Activated gamma-delta T cell treated with anti-CD3 and anti-CD28 coated beads, Interleukin-2, amount 50 U/mL, for 16 hours (primary cell): Measurements from ENCODE around the gene CUTA.
A peak's percentile ranks its signal among the peaks of the same experiment; 100 is the strongest.

Experiments used
- DNase-seq: peaks from one replicate; pipeline ENCODE4 v3.0.0-alpha.2; 2020; ENCODE audit warnings: low read depth

CUTA gene, protein sequence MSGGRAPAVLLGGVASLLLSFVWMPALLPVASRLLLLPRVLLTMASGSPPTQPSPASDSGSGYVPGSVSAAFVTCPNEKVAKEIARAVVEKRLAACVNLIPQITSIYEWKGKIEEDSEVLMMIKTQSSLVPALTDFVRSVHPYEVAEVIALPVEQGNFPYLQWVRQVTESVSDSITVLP

DNA sequence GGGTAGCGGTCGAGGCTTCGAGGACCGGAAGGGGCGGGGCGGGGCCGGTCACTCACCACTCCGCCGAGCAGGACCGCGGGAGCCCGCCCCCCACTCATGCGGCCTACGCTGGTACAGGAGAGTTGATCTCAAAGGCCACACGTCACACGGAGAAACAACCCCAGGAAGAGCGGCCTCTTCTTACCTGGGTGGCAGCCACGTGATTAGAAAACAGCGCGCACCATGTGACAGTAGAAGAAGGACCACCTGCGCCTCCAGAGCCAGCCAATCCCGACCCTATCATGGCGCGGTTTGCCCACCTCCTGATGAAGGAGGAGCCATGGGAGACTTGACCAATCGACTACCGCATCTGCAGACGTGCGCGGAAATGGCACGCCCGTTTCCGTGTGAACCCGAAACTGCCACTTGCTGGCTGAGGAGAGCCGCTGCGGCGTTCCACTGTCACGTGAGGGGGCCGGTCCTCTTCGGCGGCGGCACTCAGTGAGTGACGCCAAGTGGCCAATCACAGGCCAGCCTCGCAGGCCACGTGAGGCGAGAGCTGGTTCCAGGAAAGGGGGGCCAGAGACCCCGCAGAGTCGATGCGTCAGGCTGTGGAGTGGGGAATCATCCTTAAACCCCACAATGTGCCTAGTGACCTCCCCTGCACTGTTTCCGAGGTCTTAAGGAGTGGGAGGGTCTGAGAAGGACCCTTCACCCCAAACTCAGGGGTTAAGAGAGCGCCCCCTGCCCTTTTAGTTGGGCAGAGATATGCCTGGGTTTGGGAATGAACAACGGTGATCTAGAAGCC, at the start of gene CUTA:
CUTA (minus strand) TSS at position 205 of the 787 bp plus-strand sequence; CDS start at position 98, 107 bp downstream.
- peak; percentile 97 for DNase-seq

DNA sequence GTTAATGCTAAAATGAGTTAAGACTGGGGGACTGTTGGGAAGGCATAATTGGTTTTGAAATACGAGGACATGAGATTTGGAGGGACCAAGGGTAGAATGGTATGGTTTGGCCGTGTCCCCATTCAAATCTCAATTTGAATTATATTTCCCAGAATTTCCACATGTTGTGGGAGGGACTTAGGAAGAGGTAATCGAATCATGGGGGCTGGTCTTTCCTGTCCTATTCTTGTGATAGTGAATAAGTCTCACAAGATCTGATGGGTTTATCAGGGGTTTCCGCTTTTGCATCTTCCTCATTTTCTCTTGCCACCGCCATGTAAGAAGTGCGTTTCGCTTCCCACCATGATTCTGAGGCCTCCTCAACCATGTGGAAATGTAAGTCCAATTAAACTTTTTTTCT, 49.2 kb upstream of the CUTA start:
- no peak for DNase-seq

DNA sequence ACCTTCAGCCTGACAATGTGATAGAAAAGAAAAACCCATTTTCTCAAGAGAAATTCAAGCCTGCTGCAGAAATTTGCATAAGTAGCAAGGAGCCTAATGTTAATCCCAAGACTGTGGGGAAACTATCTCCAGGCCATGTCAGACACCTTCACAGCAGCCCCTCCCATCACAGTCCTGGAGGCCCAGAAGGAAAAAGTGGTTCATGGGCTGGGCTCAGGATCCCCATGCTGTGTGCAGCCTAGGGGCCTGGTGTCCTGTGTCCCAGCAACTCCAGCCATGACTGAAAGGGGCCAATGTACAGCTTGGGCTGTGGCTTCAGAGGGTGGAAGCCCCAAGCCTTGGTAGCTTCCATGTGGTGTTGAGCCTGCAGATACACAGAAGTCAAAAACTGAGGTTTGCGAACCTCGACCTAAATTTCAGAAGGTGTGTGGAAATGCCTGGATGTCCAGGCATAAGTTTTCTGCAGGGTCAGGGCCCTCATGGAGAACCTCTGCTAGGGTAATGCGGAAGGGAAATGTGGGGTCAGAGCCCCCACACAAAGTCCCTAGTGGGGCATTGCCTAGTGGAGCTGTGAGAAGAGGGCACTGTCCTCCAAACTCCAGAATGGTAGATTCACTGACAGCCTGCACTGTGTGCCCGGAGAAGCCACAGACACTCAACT, 48.3 kb upstream of the CUTA start:
- no peak for DNase-seq

DNA sequence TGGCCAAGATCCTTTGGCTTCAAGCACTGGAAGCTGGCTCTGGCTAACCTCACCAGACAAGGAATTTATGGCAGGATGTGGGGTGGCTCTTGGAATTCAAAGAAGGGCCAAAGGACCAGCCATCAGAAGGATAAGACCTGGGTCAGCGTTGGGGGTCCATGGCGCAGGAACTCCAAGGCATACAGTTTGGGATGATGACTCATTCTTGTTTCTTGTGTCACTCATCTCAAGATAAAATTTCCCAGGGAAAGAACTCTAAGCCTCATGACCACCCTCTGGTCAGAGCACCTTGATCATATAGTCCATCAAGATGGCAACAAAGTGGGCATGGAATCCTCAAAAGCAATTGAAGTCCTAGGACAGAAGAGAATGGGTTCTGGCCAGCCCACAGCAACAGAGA, 41.3 kb upstream of the CUTA start:
- no peak for DNase-seq

DNA sequence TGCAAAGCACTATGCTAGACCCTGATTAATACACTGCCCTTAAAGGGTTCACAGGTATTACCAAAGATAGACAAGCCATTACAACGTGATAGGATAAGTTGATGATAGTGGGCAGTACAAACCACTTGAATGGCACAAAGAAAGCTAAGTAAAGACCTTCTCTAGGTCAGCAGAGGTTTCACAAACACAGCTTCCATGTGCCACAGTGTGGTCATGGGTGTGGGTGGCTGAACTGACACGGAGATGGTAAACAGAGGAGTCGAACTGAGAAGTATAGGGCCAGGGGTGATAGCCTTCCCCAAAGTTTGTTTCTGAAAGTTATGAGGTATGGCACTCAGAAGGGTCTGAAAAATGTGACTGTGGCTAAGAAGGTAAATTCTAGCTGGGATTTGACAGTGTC, 40.8 kb upstream of the CUTA start:
- no peak for DNase-seq

DNA sequence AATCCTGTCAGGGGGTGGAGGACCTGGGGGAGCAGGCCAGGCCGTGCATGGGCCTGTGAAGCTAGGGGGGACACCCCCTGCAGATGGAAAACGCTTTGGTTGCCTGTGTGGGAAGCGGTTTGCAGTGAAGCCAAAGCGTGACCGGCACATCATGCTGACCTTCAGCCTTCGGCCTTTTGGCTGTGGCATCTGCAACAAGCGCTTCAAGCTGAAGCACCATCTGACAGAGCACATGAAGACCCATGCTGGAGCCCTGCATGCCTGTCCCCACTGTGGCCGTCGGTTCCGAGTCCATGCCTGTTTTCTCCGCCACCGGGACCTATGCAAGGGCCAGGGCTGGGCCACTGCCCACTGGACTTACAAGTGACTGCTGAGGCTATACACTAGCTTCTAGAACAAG, 38.2 kb upstream of the CUTA start:
- DNase-seq = no peak

DNA sequence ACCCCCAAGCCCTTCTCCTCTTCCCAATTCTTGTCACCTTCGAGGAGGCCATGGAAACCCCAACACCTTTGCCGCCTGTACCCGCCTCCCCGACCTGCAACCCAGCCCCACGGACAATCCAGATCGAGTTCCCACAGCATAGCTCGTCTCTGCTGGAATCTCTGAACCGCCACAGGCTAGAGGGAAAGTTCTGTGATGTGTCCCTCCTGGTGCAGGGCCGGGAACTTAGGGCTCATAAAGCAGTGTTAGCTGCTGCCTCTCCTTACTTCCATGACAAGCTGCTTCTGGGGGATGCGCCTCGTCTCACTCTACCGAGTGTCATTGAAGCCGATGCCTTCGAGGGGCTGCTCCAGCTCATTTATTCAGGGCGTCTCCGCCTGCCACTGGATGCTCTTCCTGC, 37.1 kb upstream of the CUTA start:
- DNase-seq = no peak

DNA sequence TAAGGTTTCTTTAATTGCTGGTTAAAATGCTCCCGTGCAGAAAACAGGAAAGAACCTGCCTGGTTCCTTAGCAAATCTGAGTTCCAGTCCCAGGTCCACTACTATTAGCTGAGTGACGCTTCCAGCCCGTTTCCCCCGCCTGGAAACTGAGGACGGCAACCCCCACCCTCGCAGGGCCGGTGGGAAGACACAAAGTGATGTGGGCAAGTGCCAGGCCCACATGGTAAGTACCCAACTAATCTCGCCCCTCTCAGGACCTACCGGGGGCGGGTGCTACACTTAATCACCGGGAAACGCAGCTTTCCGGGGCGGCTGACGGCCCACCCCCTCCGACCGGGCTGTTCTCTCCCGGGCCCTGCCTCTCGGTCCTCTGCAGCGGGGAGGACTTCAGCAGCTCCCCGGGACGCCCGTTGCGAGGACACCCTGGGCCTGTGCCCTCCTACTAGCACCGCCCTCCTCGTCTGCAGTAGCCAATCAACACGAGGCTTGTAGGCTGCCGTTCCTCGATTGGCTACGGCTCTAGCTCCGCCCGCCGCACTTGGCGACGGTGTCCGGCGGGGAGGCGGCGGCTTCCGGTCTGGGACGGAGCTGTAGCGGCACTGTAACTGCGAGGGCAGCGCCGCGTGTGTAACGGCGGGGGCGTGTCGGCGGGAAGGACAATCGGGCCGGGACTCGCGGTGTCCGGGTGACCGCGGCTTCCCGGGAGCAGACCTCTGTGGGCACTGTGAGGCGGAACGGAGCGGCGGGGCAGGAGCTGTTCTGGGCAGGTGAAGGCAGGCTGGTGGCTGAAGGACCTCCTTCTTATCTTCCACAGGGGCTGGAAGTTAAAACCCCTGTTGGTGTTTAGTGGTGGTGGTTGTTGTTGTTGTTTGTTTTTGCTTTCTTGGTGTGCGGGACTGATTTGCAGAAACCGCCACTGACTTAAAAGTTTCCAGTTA, 36.4 kb upstream of the CUTA start, which contains the start of gene ZBTB9:
ZBTB9 (plus strand) TSS at position 568 of the 938 bp plus-strand sequence. CDS start 525 bp downstream, outside the sequence.
- DNase-seq = peak; percentile 85

DNA sequence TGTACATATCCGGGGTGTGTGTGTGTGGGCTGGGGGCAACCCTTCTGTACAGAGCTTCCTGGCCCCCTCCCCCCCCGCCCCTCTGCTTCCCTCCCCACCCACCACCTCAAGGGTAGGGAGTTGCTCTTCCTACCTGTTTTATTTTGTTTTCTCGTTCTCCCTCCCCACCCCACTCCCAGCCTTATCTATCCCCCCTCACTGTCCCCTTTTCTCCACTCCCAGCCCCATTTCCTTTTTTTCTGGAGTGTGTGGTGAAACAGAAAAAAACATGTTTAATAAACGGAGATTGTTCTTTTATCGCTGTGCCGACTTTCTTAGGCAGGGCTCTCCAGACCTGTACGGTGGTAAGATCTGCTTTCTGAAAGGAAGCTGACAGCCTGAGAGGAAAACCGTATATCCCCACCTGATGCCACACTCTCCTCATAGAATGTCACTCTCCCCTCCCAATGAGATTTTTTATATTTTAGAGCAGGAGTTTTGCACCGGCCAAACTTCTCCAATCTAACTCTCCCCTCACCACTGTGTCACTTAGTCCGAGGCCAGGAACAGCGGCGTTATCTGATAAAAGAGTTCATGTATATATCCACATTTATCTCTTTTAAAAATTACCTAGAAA, 35.6 kb upstream of the CUTA start:
- no peak for DNase-seq

DNA sequence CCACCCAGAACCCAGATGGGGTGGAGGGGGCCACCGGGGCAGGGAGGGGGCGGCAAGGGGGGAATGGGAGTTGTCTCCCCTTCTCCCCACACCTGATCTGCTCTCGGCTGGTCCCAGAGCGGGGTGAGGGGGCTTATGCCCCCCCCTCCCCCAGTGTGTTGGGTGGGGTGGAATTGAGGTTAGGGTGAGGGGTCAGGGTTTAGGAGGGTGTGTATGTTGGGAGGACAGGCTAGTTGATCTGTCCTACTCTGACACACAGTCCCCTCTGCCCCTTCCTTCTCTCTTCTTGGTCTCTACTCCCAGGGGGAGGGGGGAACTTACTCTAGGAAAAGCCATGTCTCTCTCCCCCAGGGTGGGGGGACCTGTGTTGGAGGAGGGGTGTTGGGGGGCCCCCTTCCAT, 34.6 kb upstream of the CUTA start:
- no peak for DNase-seq

DNA sequence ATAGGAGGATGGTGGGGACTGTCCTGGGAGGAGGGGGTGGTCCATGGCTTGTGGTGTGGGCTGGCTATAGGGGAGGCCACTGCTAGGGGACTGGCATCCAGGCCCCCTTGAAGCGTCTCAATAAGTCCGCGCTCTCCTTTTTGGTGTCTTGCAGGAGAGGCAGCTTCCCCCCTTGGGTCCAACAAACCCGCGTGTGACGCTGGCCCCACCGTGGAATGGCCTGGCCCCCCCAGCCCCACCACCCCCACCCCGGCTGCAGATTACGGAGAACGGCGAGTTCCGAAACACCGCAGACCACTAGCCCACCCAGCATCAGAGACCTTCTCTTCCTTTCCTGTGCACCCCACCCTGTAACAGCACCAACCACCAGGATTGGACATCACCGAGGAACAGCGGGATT, 33.7 kb upstream of the CUTA start:
- DNase-seq = no peak

DNA sequence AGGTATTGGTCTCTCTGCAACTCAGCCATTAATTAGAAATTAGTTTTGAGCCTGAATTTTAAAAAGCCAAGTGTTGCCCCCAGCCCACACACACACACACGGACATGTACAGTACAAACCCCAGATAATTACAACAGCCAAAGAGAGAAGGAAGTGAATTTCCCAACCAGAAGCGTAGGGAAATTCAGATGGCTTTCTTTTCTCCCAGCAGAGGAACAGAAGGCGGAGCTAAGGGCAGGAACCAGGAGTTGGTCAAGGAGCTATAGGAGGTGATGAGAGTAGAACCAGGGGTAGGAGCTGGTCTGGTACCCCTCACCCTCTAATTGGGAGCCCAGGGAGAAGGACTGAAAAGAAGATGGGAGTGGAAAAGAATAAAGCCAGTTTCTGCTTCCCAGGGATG, 32.5 kb upstream of the CUTA start:
- DNase-seq = no peak

DNA sequence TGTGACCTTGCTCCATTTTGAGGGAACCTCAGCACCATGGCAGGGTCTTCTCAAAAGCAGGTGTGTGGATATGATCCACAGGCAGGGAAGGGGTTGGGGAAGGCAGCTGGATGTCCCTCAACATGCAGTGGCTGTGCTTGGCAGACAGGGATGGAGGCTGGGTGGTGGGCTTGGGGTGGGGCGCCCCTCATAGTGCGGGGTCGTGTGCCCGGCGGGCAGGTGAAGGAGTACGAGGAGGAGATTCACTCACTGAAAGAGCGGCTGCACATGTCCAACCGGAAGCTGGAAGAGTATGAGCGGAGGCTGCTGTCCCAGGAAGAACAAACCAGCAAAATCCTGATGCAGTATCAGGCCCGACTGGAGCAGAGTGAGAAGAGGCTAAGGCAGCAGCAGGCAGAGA, 28.4 kb upstream of the CUTA start:
- DNase-seq = no peak

DNA sequence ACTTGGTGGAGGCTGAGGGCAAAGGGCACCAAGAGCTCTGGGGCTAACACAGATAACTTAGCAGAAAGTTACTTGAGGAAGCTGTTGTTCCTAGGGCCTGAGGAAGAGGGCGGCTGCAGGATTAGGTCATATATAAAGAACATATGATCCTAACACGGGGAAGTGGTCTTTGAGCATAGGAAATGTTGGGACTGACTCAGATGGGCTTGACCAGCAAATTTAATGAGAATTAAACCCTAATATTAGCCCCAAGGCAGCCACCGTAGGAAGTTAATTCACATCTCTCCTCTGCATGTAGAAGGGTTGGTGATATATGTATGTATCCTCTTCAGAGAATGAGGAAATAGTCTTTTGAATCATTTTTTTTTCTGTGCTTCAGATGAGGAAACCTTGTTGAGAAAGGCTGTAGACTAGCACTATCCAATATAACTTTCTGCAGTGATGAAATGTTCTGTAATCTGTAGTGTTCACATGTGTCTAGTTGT, 27.3 kb upstream of the CUTA start:
- no peak for DNase-seq

DNA sequence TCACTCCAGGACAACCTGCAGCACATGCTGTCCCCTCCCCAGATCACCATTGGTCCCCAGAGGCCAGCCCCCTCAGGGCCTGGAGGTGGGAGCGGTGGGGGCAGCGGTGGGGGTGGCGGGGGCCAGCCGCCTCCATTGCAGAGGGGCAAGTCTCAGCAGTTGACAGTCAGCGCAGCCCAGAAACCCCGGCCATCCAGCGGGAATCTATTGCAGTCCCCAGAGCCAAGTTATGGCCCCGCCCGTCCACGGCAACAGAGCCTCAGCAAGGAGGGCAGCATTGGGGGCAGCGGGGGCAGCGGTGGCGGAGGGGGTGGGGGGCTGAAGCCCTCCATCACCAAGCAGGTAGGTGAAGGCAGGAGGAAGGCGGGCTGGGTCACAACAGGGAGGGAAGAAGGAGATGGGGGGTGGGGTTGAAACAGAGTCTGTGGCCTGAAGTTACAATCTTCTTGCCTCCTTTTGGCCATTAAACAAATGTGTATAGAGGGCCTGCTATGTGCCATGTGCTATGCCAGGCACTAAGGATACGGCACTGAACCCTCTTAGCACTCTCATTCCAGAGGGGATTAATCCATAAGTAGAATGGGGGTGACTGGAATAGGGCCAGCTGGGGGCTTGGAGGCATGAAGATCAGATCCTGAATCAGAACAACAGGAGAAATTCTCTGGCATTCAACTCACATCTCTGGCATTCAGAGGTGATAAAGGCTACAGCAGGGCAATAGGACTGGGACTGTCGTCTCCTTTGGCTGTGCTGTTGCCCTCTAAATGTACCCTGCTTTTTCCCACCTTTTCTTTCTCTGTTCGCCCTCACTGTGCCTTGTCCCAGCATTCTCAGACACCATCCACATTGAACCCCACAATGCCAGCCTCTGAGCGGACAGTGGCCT, 26.0 kb upstream of the CUTA start:
- DNase-seq = no peak

DNA sequence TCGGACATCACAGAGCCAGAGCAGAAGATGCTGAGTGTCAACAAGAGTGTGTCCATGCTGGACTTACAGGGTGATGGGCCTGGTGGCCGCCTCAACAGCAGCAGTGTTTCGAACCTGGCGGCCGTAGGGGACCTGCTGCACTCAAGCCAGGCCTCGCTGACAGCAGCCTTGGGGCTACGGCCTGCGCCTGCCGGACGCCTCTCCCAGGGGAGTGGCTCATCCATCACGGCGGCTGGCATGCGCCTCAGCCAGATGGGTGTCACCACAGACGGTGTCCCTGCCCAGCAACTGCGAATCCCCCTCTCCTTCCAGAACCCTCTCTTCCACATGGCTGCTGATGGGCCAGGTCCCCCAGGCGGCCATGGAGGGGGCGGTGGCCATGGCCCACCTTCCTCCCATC, 25.1 kb upstream of the CUTA start:
- DNase-seq = no peak

DNA sequence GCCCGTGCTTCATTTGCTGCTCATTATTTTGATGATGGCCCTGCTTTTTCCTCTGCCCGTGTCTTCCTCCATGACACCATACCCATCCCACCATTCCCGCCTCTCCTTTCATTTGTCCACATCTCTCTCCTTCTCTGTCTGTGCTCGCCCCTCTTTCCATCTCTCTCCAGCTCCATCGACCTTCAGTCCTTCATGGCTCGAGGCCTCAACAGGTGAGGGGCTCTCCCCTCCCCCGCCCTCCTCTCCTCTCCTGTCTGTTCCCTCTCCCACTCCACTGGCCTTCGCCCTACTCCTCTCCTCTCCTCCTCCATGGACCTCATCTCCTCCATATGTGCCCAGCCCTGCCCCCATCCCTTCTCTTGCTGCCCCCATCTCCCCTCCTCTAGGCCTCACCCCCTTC, 24.4 kb upstream of the CUTA start:
- DNase-seq = no peak

DNA sequence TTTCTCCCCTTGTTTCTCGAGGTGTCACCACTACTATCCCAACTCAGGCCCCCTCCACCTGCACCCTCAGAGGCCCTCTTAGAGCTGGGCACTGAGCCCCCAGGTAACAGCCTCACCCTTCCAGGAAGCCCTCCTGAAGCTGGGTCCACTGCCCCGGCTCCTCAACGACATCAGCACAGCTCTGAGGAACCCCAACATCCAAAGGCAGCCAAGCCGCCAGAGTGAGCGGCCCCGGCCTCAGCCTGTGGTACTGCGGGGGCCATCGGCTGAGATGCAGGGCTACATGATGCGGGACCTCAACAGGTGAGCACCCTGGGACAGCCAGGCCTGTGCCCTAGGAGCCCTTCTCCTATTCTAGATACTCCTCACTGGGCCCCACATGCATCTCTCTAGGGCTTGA, 23.6 kb upstream of the CUTA start:
- no peak for DNase-seq

DNA sequence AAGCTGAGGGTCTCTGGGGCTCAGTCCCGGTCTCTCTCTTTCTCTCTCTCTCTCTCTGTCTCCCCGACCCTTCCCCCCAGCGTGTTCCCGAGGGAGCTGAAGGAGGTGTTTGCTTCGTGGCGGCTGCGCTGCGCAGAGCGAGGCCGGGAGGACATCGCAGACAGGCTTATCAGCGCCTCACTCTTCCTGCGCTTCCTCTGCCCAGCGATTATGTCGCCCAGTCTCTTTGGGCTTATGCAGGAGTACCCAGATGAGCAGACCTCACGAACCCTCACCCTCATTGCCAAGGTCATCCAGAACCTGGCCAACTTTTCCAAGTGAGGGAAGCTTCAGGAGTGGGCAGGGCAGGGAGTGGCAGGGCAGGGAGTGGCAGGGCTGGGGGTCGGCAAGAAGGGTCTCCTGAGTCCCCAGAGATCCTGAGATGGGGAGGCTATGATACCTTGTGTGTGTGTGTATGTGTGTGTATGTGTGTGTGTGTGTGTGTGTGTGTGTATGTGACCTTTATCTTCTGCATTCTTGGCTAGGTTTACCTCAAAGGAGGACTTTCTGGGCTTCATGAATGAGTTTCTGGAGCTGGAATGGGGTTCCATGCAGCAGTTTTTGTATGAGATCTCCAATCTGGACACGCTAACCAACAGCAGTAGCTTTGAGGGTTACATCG, 22.9 kb upstream of the CUTA start:
- no peak for DNase-seq
